NCI-H2081 (cell line): Measurements from ENCODE around the gene GPRIN3.
A peak's percentile ranks its signal among the peaks of the same experiment; 100 is the strongest.
"Not testable (repeated sequence)": the region's sequence is repeated elsewhere in the genome, so short reads cannot be mapped to it uniquely, and the experiment has no call there.

Source experiments
- DNase-seq, 2 experiments: peaks; one replicate each; lab custom pipeline; 2025; lab: John Stamatoyannopoulos, UW

GPRIN3 gene

GRCh38 chr4:89254847-89255246, 52.8 kb downstream of the GPRIN3 start:
- peak in 1 of 2 experiments; percentile 12 for DNase-seq

GRCh38 chr4:89254347-89254746, 53.3 kb downstream of the GPRIN3 start:
- DNase-seq: not testable (repeated sequence)

- DNase-seq: no peak
Observed at GRCh38 chr4:89253935-89254334, 53.7 kb downstream of the GPRIN3 start.

- DNase-seq: no peak
Observed at GRCh38 chr4:89253311-89253710, 54.3 kb downstream of the GPRIN3 start.

- no peak for DNase-seq
Observed at GRCh38 chr4:89251396-89251795, 56.2 kb downstream of the GPRIN3 start.

GRCh38 chr4:89249716-89250361, 57.8 kb downstream of the GPRIN3 start:
- peak; percentile 33 to 48 for DNase-seq

GRCh38 chr4:89249313-89249712, 58.3 kb downstream of the GPRIN3 start:
- peak in 1 of 2 experiments; percentile 78 for DNase-seq

- peak; percentile 90 to 98 for DNase-seq
Observed at GRCh38 chr4:89248879-89249281, 58.7 kb downstream of the GPRIN3 start.

- DNase-seq: no peak
Observed at GRCh38 chr4:89247951-89248350, 59.6 kb downstream of the GPRIN3 start.

- peak; percentile 64 to 93 for DNase-seq
Observed at GRCh38 chr4:89245459-89245858, 62.1 kb downstream of the GPRIN3 start.

- no peak for DNase-seq
Observed at GRCh38 chr4:89243733-89244252, 63.8 kb downstream of the GPRIN3 start.

GRCh38 chr4:89242864-89243732, 64.5 kb downstream of the GPRIN3 start:
- peak; percentile 54 to 87 for DNase-seq

GRCh38 chr4:89242216-89242615, 65.4 kb downstream of the GPRIN3 start:
- DNase-seq: no peak

- no peak for DNase-seq
Observed at GRCh38 chr4:89230271-89230670, 77.3 kb downstream of the GPRIN3 start.

GRCh38 chr4:89226665-89227574, 80.7 kb downstream of the GPRIN3 start:
- DNase-seq: peak; percentile 68 to 80

GRCh38 chr4:89222170-89222569, 85.4 kb downstream of the GPRIN3 start:
- peak in 1 of 2 experiments; percentile 31 for DNase-seq

GRCh38 chr4:89221167-89221867, 86.3 kb downstream of the GPRIN3 start:
- no peak for DNase-seq

GRCh38 chr4:89218587-89218986, 89.0 kb downstream of the GPRIN3 start:
- no peak for DNase-seq

GRCh38 chr4:89217604-89218003, 90.0 kb downstream of the GPRIN3 start:
- DNase-seq: no peak

GRCh38 chr4:89216866-89217265, 90.7 kb downstream of the GPRIN3 start:
- peak in 1 of 2 experiments; percentile 4 for DNase-seq

- DNase-seq: no peak
Observed at GRCh38 chr4:89216422-89216821, 91.2 kb downstream of the GPRIN3 start.
